SHP77 treated with DMSO at 0.1 percent for 48 hours (cell line): ENCODE measurements around the gene TET3.

Source experiments
- DNase-seq: peaks from one replicate; lab custom pipeline; 2025; lab: John Stamatoyannopoulos, UW

TET3 gene

GRCh38 chr2:74004212-74005182, 19.8 kb downstream of the TET3 start:
- DNase-seq, result no peak

- DNase-seq, result no peak
Measured at GRCh38 chr2:74005786-74006185, 21.1 kb downstream of the TET3 start.

- no peak for DNase-seq
Measured at GRCh38 chr2:74006459-74006858, 21.7 kb downstream of the TET3 start.

GRCh38 chr2:74007121-74007520, 22.4 kb downstream of the TET3 start:
- no peak for DNase-seq

GRCh38 chr2:74007711-74008110, 23.0 kb downstream of the TET3 start:
- DNase-seq, result no peak

GRCh38 chr2:74008761-74009395, 24.2 kb downstream of the TET3 start:
- no peak for DNase-seq

- no peak for DNase-seq
Measured at GRCh38 chr2:74009577-74009976, 24.9 kb downstream of the TET3 start.

GRCh38 chr2:74010087-74010541, 25.4 kb downstream of the TET3 start:
- no peak for DNase-seq

GRCh38 chr2:74011246-74011645, 26.5 kb downstream of the TET3 start:
- DNase-seq, result no peak

- DNase-seq, result no peak
Measured at GRCh38 chr2:74014813-74015212, 30.1 kb downstream of the TET3 start.

GRCh38 chr2:74017223-74017622, 32.5 kb downstream of the TET3 start:
- no peak for DNase-seq

GRCh38 chr2:74019516-74019915, 34.8 kb downstream of the TET3 start:
- DNase-seq, result no peak

- no peak for DNase-seq
Measured at GRCh38 chr2:74020702-74021406, 36.1 kb downstream of the TET3 start.

- DNase-seq, result no peak
Measured at GRCh38 chr2:74021407-74021755, 36.7 kb downstream of the TET3 start.

- DNase-seq, result no peak
Measured at GRCh38 chr2:74024216-74024615, 39.5 kb downstream of the TET3 start.

GRCh38 chr2:74025971-74026612, 41.4 kb downstream of the TET3 start:
- DNase-seq, result no peak

- no peak for DNase-seq
Measured at GRCh38 chr2:74026687-74027241, 42.1 kb downstream of the TET3 start.

GRCh38 chr2:74027496-74027895, 42.8 kb downstream of the TET3 start:
- no peak for DNase-seq

- DNase-seq, result no peak
Measured at GRCh38 chr2:74028290-74028689, 43.6 kb downstream of the TET3 start.

GRCh38 chr2:74028741-74029140, 44.0 kb downstream of the TET3 start:
- no peak for DNase-seq

- DNase-seq, result no peak
Measured at GRCh38 chr2:74029714-74030397, 45.1 kb downstream of the TET3 start.
